Naive B cell (primary cell): ENCODE results near the gene DGKI. TPM values are rescaled to one million over a fixed set of nuclear protein-coding genes. Genes with fewer than 3 reads are reported as not detected.

Source experiments
- ATAC-seq, 2 donors: fragments of 150-1000 bp; cut with Tn5 transposase; 2 replicates each; pipeline ENCODE4 v1.10.0; 2021; ENCODE audit warnings: low read depth in 2 of 2, mild to moderate bottlenecking in 2 of 2, moderate library complexity in 2 of 2
- DNase-seq: peaks from one replicate; pipeline ENCODE4 v3.0.0; 2022
- H3K27ac Mint-ChIP-seq, 6 donors: one replicate each; pipeline ENCODE4 v1.8.0; 2020 to 2022; ENCODE audit warnings: mild to moderate bottlenecking in 6 of 6, mixed read lengths in 6 of 6, moderate library complexity in 5 of 6, inconsistent platforms in 2 of 6
- H3K27me3 Mint-ChIP-seq, 3 donors: one replicate each; pipeline ENCODE4 v1.8.0; 2021 to 2022; ENCODE audit warnings: mixed read lengths in 3 of 3, mild to moderate bottlenecking in 1 of 3
- H3K36me3 Mint-ChIP-seq, 2 donors: one replicate each; pipeline ENCODE4 v1.8.0; 2020 to 2022; ENCODE audit warnings: mixed read lengths in 2 of 2, inconsistent platforms in 1 of 2, mild to moderate bottlenecking in 1 of 2
- H3K4me1 Mint-ChIP-seq, 3 donors: one replicate each; pipeline ENCODE4 v1.8.0; 2020 to 2022; ENCODE audit warnings: mixed read lengths in 3 of 3, inconsistent platforms in 1 of 3, mild to moderate bottlenecking in 1 of 3, moderate library complexity in 1 of 3
- H3K4me3 Mint-ChIP-seq, 8 donors: one replicate each; pipeline ENCODE4 v1.8.0; 2020 to 2022; ENCODE audit warnings: mild to moderate bottlenecking in 8 of 8, mixed read lengths in 8 of 8, moderate library complexity in 8 of 8, inconsistent platforms in 2 of 8
- H3K9me3 Mint-ChIP-seq, 7 donors: one replicate each; pipeline ENCODE4 v1.8.0; 2020 to 2022; ENCODE audit warnings: mixed read lengths in 7 of 7, mild to moderate bottlenecking in 5 of 7, inconsistent platforms in 2 of 7, moderate library complexity in 1 of 7
- polyA plus RNA-seq, 6 donors: library from polyadenylated mRNA; unstranded; fragments of 300-500 nt; fragmentation: Illumina TruSeq; gene quantifications; one replicate each; pipeline ENCODE4 v1.2.3, GENCODE V29; 2021; ENCODE audit warnings: low read depth in 6 of 6

The DGKI gene
- polyA plus RNA-seq, 6 donors from 2014 or later = not detected

DNA sequence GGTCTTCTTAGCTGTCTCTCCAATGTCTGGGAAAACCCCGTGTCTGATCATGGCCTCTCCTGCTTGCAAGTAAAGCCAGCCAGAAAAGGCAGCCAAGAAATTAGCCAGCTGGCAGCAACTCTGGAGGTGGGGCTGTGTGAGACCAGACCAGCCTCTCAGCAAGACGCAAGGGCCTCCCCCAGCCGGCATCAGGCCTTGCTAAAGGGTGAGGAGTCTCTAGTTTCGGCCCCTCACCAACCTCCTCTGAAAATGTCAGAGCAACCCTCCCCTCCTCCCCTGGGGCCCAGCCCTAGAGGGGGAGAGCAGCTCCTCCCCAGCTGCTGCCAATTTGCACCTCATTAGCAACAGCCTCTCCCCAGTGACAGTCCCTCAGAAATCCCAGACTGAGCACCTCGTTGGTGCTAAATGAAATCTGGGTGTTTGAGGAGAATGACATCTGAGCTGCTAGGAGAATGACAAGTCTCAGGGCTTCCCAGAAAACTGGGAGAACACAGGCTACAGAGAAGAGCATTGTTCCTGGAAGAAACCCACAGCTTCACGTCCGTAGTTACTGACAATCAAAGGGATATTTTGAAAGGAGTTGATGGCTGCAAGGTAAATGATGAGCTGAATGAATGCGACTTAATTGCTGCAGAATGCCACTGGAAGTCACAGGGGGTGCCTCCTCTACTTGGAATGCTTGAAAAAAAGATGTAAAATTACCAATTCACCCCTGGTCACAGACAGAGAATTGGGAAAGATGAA, 25.9 kb downstream of the DGKI start:
- H3K27ac Mint-ChIP-seq = no peak overlapping the region
- peaks cover 0 to 2% (median 0%) of the 10 kb centered on the region in 7 donors for H3K9me3 Mint-ChIP-seq
- no peak overlapping the region for H3K4me3 Mint-ChIP-seq
- ATAC-seq = no peak
- no peaks in the 10 kb centered on the region for H3K4me1 Mint-ChIP-seq
- H3K36me3 Mint-ChIP-seq = no peaks in the 10 kb centered on the region
- peaks cover 9 to 28% (median 18%) of the 10 kb centered on the region in 3 donors for H3K27me3 Mint-ChIP-seq
- no peak for DNase-seq

DNA sequence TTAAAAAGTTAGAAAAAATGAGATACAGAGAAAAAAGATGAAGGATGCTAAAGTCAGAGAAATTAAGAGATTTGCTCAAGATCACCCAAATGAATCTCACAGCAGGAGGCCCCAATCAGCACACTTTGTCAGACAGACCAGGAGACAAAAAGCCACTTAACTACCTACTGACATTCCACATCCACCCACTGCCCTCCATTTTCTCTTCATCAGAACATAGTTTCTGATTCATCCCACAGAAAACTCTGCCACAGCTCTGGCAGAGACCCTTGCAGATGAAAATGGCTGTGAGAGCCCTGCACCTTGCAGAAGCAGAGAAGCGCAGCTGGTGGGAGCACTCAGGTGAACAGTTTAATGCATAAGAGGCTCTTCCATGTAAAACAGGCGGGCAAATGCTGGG, 26.6 kb downstream of the DGKI start:
- DNase-seq = no peak
- Mint-ChIP-seq H3K27me3 (peaks cover 11 to 28% (median 18%) of the 10 kb centered on the region in 3 donors), H3K36me3 (no peaks in the 10 kb centered on the region), H3K4me1 (no peaks in the 10 kb centered on the region), H3K27ac (no peak overlapping the region), H3K4me3 (no peak overlapping the region), H3K9me3 (peaks cover 0 to 2% (median 0%) of the 10 kb centered on the region in 7 donors)
- ATAC-seq = no peak

DNA sequence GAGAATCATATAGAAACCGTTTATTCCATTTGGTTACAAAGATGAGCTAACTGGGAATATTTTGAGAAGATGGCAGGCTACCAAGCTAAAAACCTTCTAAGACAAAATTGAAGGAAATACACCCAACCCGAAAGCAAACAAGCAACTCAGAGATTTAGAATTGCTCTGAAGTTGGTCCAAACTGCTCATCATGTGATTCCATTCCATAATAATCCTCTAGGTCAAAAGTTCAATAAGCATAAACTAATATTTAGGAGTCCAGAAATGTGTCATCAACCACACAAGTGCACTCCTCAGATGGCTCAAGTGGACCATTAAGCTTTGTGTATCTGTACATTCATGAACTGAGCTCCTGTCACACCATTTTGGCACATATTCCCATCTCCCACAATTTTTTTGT, 28.7 kb downstream of the DGKI start:
- no peak overlapping the region for H3K4me3 Mint-ChIP-seq
- H3K36me3 Mint-ChIP-seq = no peaks in the 10 kb centered on the region
- DNase-seq (no peak), ATAC-seq (no peak)
- H3K4me1 Mint-ChIP-seq = no peaks in the 10 kb centered on the region
- no peaks in the 10 kb centered on the region for H3K9me3 Mint-ChIP-seq
- H3K27ac Mint-ChIP-seq = no peak overlapping the region
- peaks cover 11 to 28% (median 27%) of the 10 kb centered on the region in 3 donors for H3K27me3 Mint-ChIP-seq

DNA sequence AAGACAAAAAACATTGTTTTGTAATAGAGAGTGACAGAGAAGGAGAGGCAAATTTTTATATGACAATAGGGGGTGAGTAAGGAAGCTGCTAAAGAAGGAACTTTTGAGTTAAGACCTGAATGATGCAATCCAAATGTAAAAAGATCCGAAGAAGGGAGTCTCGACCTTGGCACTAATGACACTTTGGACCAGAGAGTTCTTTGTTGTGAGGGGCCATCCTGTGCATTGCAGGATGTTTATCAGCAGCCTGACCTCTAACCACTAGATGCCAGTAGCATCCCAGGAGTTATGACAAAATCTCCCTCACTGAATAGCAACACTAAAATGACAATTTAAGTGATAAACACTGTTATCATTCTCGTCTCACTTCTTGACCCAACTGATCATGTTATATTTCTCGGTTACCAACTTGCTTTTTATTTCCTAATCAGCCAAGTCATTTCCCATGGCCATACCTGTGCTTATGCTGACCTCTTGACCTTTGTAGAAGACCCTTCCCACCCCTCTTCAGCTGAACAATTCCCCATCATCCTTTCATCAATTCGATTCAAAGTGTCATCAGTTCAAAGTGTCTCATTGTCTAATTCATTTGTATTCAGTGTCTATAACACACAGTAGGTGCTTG, 30.0 kb downstream of the DGKI start:
- ATAC-seq = no peak
- no peak overlapping the region for H3K4me3 Mint-ChIP-seq
- DNase-seq = no peak
- H3K27me3 Mint-ChIP-seq = peaks cover 15 to 27% (median 27%) of the 10 kb centered on the region in 3 donors
- H3K27ac Mint-ChIP-seq = no peak overlapping the region
- no peaks in the 10 kb centered on the region for H3K36me3 Mint-ChIP-seq
- no peaks in the 10 kb centered on the region for H3K4me1 Mint-ChIP-seq
- H3K9me3 Mint-ChIP-seq = no peaks in the 10 kb centered on the region

DNA sequence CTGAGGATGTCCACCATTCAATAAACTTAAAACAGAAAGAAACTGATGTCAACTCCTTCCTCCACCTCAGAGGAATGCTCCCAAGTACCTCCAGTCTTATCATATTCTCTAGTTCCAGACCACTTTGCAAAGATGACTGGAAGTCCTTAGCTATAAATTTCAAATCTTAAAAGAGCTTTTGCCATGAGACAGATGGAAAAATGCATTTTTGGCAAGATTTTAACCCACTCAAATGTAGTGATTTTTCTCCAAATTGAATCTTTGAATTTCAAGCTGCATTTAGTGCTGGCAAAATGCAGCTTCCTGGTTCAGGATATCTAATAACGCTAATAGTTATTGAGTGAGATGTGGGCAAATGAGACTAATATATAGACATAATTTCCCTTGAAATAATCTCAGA, 33.2 kb downstream of the DGKI start:
- no peaks in the 10 kb centered on the region for H3K36me3 Mint-ChIP-seq
- no peak overlapping the region for H3K27ac Mint-ChIP-seq
- H3K4me1 Mint-ChIP-seq = no peaks in the 10 kb centered on the region
- H3K27me3 Mint-ChIP-seq = peaks cover 8 to 12% (median 10%) of the 10 kb centered on the region in 3 donors
- no peak overlapping the region for H3K4me3 Mint-ChIP-seq
- peaks cover 0 to under 1% (median 0%) of the 10 kb centered on the region in 7 donors for H3K9me3 Mint-ChIP-seq
- ATAC-seq (no peak), DNase-seq (no peak)

DNA sequence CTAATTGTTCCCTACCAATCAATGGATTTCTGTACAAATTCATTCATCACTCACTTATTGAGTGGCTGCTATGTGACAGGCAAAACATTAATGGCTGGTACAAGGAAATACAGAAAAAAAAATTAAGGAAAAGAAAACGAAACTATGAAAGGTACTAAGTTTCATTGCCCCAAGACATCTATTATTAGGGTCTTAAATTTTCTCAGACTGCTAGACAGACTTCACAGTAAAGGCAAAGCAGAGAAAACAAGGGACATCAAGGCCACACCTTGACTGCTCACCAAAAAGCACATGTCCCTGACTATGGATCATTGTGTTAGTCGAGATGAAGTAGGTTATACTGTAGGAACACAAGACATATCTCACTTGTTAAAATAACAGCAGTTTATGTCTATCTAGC, 36.5 kb downstream of the DGKI start:
- H3K27me3 Mint-ChIP-seq = peaks cover 20 to 30% (median 27%) of the 10 kb centered on the region in 3 donors
- no peaks in the 10 kb centered on the region for H3K4me1 Mint-ChIP-seq
- DNase-seq (no peak), ATAC-seq (no peak)
- peaks cover 0 to 4% (median 2%) of the 10 kb centered on the region in 7 donors for H3K9me3 Mint-ChIP-seq
- no peak overlapping the region for H3K27ac Mint-ChIP-seq
- no peak overlapping the region for H3K4me3 Mint-ChIP-seq
- no peaks in the 10 kb centered on the region for H3K36me3 Mint-ChIP-seq

DNA sequence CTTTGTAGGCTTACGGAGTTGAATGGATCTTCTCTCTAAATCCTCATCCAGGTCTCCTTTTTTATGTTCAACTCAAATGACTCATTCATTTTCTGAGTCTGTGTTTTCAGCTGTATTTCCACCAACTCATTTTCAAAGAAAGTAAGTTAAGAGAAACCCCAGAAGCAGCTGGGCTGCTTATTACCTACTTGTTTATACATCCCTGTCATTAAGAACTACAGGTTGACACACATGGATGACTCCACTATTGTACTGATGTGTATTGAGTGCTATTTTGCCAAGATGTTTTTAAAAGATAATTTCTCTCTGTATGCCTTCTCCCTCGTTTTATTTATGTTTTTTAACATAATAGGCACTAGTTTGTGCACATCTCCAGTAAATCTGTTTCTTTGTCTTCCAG, 41.9 kb downstream of the DGKI start:
- Mint-ChIP-seq H3K9me3 (peaks cover 0 to 4% (median 2%) of the 10 kb centered on the region in 7 donors), H3K36me3 (no peaks in the 10 kb centered on the region)

DNA sequence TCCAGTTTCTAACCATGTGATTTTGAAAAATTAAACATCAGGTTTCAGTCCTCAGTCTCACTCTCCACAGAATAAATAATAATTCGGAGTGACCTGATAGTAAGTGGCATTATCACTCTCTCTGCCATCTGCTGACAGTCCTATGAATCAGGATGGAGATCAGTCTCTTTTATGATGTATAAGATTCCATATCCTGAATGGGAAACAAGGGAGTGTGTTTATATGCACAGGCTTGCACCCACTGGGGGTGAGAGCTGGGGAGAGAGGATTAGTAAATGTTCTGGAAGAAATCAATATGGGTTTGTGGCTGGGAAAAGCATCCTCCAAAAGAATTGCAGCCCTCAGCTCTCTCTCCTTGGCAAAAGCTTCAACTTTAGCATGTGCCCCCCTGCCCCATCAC, 45.3 kb downstream of the DGKI start:
- H3K36me3 Mint-ChIP-seq = no peaks in the 10 kb centered on the region
- H3K27me3 Mint-ChIP-seq = peaks cover 16 to 20% (median 18%) of the 10 kb centered on the region in 3 donors
- no peak overlapping the region for H3K4me3 Mint-ChIP-seq
- no peaks in the 10 kb centered on the region for H3K4me1 Mint-ChIP-seq
- H3K27ac Mint-ChIP-seq = no peak overlapping the region
- ATAC-seq (no peak), DNase-seq (no peak)
- H3K9me3 Mint-ChIP-seq = peaks cover 0 to 6% (median 2%) of the 10 kb centered on the region in 7 donors

More for the DNA sequence above, 41.9 kb downstream of the DGKI start:
- H3K4me3 Mint-ChIP-seq = no peak overlapping the region
- no peak for DNase-seq
- H3K4me1 Mint-ChIP-seq = no peaks in the 10 kb centered on the region
- H3K27me3 Mint-ChIP-seq = peaks cover 17 to 31% (median 30%) of the 10 kb centered on the region in 3 donors
- H3K27ac Mint-ChIP-seq = peak overlapping the region in 1 of 6 donors; percentile 44
- no peak for ATAC-seq

DNA sequence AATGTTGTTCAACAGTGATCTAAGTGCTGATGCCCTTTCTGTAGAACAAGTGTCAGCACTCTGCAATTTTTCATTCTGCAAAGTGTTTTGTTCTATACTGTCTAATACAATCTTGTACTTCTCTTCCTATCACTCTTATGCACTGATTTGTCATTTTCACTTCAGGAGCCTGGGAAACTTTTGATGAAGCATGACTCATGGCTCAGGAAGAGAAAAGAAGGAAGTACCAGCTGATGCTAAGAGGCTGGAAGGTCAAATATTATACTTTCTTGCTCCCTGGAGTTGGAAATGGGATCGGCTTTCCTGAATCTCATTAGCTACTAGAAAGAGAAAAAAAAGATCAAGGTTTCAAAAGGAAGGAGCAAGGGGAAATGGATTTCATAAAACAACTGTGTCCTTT, 45.8 kb downstream of the DGKI start:
- H3K36me3 Mint-ChIP-seq = no peaks in the 10 kb centered on the region
- no peaks in the 10 kb centered on the region for H3K4me1 Mint-ChIP-seq
- H3K27ac Mint-ChIP-seq = no peak overlapping the region
- H3K27me3 Mint-ChIP-seq = peaks cover 12 to 17% (median 15%) of the 10 kb centered on the region in 3 donors
- H3K4me3 Mint-ChIP-seq = no peak overlapping the region
- peaks cover 0 to 8% (median 4%) of the 10 kb centered on the region in 7 donors for H3K9me3 Mint-ChIP-seq
- ATAC-seq = no peak
- no peak for DNase-seq

DNA sequence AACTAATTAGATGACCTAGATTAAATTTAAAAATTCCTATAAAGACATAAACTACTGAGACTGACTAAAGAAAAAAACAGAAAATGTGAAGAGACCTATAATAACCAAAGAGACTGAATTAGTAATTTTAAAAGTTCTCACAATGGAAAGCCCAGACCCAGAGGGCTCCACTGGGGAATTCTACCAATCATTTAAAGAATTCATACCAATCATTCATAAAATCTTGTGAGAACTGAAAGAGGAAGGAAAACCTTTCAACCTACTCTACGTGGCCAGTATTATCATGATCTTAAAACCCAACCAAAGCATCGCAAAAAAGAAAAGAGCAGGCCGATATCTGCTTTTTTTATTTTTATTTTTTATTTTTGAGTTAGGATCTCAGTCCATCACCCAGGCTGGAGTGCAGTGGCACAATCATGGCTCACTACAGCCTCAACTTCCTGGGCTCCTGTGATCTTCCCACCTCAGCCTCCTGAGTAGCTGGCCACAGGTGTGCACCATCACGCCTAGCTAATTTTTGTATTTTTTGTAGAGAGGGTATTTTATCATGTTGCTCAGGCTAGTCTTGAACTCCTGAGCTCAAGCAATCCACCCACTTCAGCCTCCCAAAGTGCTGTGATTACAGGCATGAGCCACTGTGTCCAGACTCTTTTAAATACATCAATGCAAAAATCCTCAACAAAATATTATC, 48.6 kb downstream of the DGKI start:
- Mint-ChIP-seq H3K27me3 (peaks cover 6 to 16% (median 15%) of the 10 kb centered on the region in 3 donors), H3K9me3 (peaks cover 0 to 16% (median 5%) of the 10 kb centered on the region in 7 donors), H3K36me3 (no peaks in the 10 kb centered on the region), H3K27ac (no peak overlapping the region), H3K4me1 (no peaks in the 10 kb centered on the region), H3K4me3 (no peak overlapping the region)
- DNase-seq (no peak), ATAC-seq (no peak)

DNA sequence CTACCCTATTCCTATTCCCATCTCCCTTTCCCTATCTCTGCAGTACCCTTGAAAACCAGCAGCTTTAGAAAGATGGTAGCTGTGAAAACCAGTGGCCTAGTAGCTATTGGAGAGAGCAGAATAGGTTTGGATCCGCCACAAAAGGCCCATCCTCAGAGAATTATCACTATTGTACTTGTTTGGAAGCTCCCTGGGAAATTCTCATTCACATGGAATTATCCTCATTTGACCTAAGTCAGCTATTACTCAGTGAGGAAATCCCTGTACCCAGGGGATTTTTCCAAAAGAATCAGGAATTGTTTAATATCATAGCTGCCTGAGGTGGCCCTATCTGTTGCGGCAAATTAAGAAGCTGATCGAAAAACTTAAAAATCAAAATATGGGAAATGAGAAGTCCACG, 51.6 kb downstream of the DGKI start:
- H3K4me3 Mint-ChIP-seq = no peak overlapping the region
- ATAC-seq = no peak
- no peak overlapping the region for H3K27ac Mint-ChIP-seq
- H3K4me1 Mint-ChIP-seq = no peaks in the 10 kb centered on the region
- peaks cover 0 to 16% (median 5%) of the 10 kb centered on the region in 7 donors for H3K9me3 Mint-ChIP-seq
- DNase-seq = no peak
- no peaks in the 10 kb centered on the region for H3K36me3 Mint-ChIP-seq
- peaks cover 10 to 14% (median 11%) of the 10 kb centered on the region in 3 donors for H3K27me3 Mint-ChIP-seq

DNA sequence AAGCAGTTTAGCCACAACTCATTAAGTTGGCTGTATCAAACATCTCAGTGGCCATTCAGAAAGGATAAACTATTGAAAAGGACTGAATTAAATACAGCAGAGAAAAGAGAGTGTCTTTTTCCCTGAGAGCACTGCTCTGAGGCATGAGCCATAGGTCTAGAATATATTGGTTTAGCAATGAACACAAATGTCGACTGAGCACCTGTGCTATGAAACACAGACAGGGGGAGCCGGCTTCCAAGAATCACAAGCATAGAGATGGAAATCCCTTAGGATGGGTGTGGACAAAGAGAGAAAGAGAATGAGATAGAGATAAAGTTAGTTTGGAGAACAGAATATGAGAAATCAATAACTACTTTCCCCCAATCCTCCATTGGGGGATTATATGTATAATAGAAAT, 54.8 kb downstream of the DGKI start:
- H3K4me3 Mint-ChIP-seq = no peak overlapping the region
- H3K36me3 Mint-ChIP-seq = no peaks in the 10 kb centered on the region
- peaks cover 0 to 22% (median 10%) of the 10 kb centered on the region in 7 donors for H3K9me3 Mint-ChIP-seq
- no peak for DNase-seq
- H3K27ac Mint-ChIP-seq = no peak overlapping the region
- H3K27me3 Mint-ChIP-seq = peaks cover 9 to 18% (median 15%) of the 10 kb centered on the region in 3 donors
- no peaks in the 10 kb centered on the region for H3K4me1 Mint-ChIP-seq
- ATAC-seq = no peak

DNA sequence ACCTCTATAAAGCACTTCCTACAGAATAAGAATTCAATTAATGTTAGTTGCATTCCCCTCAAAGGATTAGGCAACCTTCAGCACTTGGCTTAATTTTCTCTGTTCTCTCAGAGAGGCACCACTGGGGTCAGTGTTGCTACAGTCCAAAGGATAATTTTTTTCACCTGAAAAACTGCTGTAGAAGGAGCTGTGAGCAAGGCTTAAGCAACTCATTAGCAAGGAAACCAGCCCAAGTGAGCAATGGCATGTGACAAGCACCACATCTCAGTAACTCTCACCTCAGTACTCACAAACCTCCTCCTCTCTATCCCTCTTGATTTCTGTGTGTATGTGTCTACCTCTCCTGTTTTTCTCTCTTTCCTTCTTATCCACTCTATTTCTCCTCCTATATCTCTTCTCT, 55.9 kb downstream of the DGKI start:
- no peak for ATAC-seq
- H3K4me3 Mint-ChIP-seq = no peak overlapping the region
- H3K9me3 Mint-ChIP-seq = peaks cover 1 to 18% (median 7%) of the 10 kb centered on the region in 7 donors
- no peak overlapping the region for H3K27ac Mint-ChIP-seq
- no peak for DNase-seq
- H3K27me3 Mint-ChIP-seq = peaks cover 9 to 21% (median 20%) of the 10 kb centered on the region in 3 donors
- no peaks in the 10 kb centered on the region for H3K4me1 Mint-ChIP-seq
- H3K36me3 Mint-ChIP-seq = no peaks in the 10 kb centered on the region
